GM19467 (cell line): ENCODE results near the gene MYEOV.

Experiments
- ATAC-seq: cut with Tn5 transposase; IDR thresholded peaks from one replicate; pipeline ENCODE4 v1.9.1; 2021; ENCODE audit warnings: mild to moderate bottlenecking, moderate library complexity; ENCODE audit not compliant: unreplicated experiment

The MYEOV gene

GRCh38 chr11:69314555-69314954, 20.6 kb downstream of the MYEOV start:
- no peak for ATAC-seq

DNA sequence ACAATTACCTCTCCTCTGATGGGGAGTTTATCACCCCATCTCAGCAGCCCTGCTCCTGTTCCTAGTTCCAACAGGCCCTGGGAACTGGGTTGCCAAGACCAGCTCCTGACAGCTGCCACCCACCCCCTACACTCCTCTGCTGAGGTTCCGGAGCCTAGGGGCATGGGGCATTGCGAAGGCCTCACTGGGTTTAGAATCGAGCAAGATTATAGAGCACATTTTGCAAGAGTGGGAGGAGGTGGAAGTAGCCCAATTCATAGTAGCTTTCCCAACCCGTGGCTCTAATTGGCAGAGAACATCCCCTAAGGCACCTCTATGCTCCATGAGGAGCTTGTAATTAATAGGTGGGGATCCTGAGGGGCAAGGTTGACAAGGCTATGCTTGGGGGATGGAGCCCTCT, 23.0 kb downstream of the MYEOV start:
- no peak for ATAC-seq

- no peak for ATAC-seq
Observed at GRCh38 chr11:69317401-69318092, 23.6 kb downstream of the MYEOV start.

GRCh38 chr11:69318093-69318420, 24.1 kb downstream of the MYEOV start:
- ATAC-seq = no peak

DNA sequence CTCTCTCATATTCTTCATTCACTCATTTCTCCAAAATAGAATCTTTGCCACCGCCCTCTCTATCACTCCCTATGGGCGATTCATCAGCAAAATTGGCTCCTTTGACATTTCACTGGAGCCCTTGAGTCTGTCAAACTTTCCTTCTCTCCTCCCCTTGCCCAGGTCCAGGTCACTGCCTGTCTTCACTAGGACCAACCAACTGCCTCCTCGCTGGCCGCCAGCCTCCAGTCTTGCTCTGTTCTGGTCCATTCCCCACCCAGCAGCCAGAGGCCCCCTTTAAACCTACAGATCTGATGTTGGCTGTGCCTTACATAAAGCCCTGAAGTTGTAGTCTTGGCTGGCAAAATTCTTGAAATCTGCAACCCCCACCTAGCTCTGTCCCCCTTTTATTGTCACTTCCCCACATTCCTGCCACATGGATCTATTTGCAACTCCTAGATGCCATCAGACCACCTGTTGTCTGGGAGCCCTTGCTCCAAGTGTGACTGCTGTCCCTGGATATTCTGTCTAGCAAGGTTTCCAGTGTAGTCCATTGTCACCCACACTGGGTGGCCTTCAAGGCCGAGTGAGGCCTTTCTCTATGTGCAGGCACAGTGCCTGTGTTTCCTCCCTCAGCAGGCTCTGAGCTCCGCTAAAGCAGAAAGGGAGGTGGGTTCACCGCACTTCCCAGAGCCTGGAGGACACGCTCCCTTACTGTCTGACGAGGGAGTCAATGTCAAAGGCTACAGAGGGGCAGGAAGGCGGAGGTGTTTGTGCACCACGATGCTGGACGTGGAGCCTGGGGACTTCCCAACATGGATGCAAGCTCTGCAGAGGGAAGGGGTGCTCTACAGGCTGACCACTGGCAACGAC, 25.5 kb downstream of the MYEOV start:
- no peak for ATAC-seq

GRCh38 chr11:69320326-69320725, 26.4 kb downstream of the MYEOV start:
- ATAC-seq = no peak

DNA sequence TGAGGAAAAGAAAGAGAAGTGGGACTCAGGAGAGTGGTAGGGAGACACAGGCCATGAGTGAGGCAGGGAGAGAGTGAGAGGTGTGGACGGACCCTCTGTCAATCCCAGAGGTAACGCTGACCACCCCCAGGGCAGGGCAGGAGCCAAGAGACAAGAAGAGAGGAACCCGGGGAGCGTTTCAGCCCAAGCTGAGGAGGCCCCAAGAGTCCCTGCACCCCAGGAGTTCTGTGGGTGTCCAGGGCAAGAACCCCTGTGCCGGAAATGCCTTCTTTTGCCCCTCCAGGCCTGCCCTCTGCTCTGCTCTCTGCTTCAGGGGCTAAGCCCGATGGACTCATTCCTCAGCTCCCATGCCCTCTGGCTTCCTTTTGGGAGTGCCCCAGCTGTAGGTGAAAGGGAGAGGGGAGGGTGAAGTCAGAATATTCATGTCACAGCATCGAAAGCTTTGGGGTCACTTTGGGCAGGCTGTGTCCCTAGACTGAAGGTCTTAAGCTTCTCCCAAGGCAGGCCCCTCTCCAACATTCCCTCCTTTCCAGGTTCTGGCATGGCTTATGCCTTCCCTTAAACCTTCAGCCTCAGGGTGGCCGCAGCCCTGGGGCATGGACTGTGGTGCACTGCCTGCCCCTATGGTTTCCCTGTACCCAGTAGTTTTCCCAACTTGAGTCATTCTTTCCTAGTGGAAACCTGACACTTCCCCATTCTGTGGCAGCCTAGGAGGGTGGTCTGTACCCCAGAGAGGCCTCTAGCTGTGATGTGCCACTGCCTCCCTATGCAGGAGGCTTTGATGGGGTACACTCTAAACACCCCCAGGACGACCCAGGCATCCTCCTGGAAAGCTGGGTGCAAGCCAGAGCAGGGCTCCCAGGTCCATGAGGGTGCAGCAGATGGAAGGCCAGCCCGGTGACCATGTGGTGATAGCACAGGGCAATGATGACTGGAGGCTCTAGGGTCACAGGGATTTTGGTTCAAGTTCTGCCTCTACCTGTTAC, 27.1 kb downstream of the MYEOV start:
- no peak for ATAC-seq

DNA sequence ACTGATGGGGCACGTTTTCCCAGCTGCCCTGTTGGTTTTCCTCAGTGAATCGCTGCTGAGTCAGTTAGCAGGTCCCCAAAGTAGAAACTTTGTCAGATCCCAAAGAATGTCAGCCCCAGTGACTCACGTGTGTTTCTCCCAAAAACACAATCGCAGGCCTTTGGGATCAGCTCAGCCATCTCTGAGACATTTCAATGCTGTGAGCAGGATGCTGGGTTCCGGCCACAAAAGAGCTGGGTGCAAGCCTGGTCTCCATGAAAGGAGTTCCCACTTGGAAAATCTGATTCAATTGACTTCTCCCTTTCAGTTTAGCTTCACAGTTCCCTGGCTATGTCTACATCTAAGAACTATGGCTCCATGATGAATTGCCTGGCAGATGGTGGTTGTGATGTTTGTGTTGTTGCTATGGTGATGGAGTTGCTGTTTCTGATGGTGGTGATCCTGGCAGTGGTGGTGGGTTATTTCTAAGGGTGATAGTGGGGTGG, 28.0 kb downstream of the MYEOV start:
- ATAC-seq = no peak

GRCh38 chr11:69325446-69325845, 31.5 kb downstream of the MYEOV start:
- ATAC-seq = no peak

DNA sequence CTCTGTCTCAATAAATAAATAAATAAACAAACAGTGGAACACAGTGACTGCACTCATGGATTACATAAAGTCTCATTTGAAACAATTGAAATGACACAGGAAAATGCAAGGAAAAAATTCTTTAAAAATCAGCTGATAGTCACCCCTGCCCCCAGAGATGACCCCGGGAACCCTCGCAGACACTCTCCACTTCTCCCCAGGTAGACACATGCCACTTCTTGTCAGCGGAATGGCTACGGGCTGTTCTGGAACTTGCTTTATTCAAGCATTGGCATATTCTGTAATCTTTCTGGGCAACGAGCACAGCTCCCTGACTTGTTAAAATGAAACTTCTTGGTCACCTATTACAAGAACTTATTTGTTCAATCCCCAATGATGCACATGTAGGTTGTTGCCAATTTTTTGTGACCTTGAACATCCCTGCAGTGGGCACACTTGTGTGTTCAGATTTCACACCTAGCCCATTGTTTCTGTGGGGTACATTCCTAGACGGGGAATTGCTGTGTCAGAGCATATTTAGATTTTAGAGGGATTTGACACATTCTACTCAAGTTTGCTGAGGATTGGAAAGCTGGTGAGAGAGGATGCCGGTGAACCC, 32.8 kb downstream of the MYEOV start:
- ATAC-seq = no peak

- ATAC-seq = no peak
Observed at GRCh38 chr11:69327741-69328191, 33.8 kb downstream of the MYEOV start.

- ATAC-seq = no peak
Observed at GRCh38 chr11:69328231-69328630, 34.3 kb downstream of the MYEOV start.

- ATAC-seq = no peak
Observed at GRCh38 chr11:69329581-69329980, 35.6 kb downstream of the MYEOV start.

GRCh38 chr11:69330330-69330729, 36.4 kb downstream of the MYEOV start:
- ATAC-seq = no peak

GRCh38 chr11:69333149-69333710, 39.3 kb downstream of the MYEOV start:
- no peak for ATAC-seq

DNA sequence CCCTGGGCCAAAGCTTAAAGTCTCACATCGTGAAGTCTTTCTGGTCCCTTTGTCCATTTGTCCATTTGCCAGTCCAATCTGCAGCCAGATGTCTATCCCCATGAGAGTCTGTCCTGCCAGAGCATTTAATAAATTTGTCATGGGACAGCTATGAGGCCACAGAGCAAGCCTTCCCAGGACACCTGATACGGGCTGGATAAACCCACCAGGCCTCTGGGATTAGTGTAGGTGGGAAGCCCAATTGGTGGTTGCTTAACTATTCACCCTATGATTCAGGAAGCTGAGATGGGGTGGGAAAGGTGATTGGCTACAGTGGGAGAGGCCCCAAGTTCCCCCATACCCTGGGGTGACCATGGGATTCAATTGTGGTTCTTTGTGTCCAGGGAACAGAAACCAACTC, 39.9 kb downstream of the MYEOV start:
- no peak for ATAC-seq

DNA sequence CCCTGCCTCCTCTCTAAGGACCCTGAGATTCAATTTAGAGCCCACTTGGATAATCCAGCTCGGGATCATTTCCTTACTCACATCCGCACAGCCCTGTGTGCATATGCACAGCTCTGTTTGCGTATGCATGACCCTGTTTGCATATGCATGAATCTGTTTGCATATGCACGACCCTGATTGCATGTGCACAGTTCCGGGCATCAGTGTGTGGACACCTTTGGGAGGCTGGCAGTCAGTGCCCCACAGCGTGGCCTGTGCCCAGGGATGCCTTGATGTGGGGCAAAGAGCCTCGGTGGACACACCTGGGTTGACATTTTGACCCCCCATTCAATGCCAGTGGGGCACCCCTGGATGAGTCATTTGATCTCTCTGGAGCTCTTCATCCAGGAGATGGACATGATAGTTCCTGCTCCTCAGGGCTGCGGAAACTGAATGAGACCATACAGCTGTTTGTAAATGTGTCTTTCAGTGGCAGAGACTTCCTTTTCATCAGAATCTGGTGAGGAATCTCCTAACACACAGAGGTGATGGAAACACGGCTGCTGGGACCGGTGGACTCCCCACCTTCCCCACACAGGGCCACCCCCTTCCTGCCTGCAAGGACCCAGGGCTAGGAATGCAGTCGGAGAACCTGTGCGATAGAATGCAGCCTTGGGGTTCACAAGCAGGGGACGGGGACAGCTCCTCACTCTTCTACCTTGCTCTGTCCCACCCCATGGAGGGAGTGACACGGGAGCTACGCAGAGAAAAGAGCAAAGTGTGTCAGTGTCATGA, 41.2 kb downstream of the MYEOV start:
- ATAC-seq = no peak

- ATAC-seq = no peak
Observed at GRCh38 chr11:69335781-69336405, 41.9 kb downstream of the MYEOV start.

- ATAC-seq = no peak
Observed at GRCh38 chr11:69337211-69337721, 43.3 kb downstream of the MYEOV start.
